ENCODE data around the gene ATP8B2.

GRCh38 chr1:154330669-154331068 lies 5.3 kb downstream of the ATP8B2 start:
- no peak for TF ChIP-seq CTCF (IDR thresholded peaks at IDR 0.05; ENCODE audit: insufficient read depth, low read length)
- no peak for TF ChIP-seq POLR2AphosphoS5 (IDR thresholded peaks at IDR 0.05; ENCODE audit: low read depth)
- TF ChIP-seq SPI1 (IDR thresholded peaks at IDR 0.05; ENCODE audit: borderline replicate concordance, low read depth), result no peak
- TF ChIP-seq REST (IDR thresholded peaks at IDR 0.05; ENCODE audit: insufficient replicate concordance, low read depth), result no peak
